GM18498 (cell line): Measurements from ENCODE around the gene TMEM39B.
"Not testable (repeated sequence)": the region's sequence is repeated elsewhere in the genome, so short reads cannot be mapped to it uniquely, and the experiment has no call there.

ENCODE experiments used
- ATAC-seq: cut with Tn5 transposase; IDR thresholded peaks from one replicate; pipeline ENCODE4 v1.9.1; 2021; ENCODE audit warnings: mild to moderate bottlenecking, moderate library complexity; ENCODE audit not compliant: unreplicated experiment

TMEM39B gene

GRCh38 chr1:32072622-32073298 is at the start of gene TMEM39B:
TMEM39B (plus strand) TSS chr1:32072939; CDS start chr1:32073048, 109 bp downstream.
- peak; percentile 87 for ATAC-seq

- no peak for ATAC-seq
Measured at GRCh38 chr1:32023351-32023750, 49.4 kb upstream of the TMEM39B start.

DNA sequence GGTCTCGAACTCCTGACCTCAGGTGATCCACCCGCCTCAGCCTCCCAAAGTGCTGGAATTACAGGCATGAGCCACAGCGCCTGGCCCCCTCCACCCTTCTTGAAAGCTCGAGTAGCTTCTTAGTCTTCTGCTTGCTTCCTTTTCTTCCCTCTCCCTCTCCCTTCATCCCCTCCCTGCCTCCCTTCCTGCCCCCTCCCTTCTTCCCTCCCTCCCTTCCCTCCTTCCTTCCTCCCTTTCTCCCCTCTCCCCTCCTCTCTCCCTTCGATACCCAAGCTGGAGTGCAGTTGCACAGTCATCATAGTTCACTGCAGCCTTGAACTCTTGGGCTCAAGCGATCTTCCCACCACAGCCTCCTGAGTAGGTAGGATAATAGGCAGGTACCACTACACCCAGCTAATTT is 47.2 kb upstream of the TMEM39B start:
- no peak for ATAC-seq

DNA sequence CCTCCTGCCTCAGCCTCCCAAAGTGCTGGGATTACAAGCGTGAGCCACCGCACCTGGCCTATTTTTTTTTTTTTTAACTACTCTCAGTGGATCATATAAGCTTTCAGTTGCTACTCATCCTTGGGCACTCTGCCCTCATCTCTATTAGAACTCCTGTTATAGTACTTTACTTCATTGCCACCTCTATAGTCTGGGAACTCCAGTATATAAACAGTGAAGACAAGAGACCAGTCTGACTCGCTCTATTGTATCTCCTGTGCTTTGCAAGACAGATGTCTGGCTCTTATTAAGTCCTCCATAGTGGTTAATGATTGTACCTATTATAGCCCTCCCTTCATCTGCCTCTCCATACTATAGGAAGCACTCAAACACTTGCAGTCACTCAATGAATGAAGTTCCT is 44.0 kb upstream of the TMEM39B start:
- ATAC-seq = no peak

GRCh38 chr1:32031578-32032274 is 41.0 kb upstream of the TMEM39B start:
- no peak for ATAC-seq

DNA sequence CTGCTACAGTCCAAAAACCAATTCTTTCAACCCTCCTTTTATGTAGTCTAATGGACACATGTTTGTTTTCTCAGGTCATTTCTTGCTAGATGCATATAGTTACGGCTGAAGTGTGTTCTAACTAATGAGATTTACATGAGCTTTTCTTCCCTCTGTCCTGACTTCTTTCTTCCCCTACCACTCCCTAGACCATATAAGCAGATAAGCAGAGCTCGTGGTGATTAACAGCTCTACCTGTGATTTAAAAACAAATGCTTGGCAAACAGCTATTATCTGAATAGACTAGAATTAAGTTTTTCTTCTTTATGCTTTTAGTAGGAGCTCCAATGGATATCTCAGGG is 40.5 kb upstream of the TMEM39B start:
- no peak for ATAC-seq

DNA sequence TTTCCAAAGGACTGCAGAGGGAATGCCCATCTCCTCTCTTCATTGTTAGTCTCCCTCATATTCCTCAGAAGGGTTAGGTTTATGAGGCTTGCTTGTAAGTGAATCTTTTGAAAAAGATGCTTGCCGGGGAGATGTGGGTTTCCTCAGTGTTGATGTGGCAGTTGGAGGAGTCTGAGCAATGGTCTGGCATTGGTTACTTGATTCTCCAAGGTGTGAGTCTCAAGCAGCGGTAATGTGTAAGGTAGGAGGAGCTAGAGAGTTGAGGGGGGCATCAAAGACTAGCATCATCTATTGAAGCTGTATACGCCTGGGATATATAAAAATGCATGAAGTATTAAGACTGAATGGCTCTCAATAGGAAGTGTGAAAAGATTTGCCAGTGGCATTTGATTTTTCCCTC is 37.6 kb upstream of the TMEM39B start:
- no peak for ATAC-seq

- ATAC-seq = no peak
Measured at GRCh38 chr1:32040711-32041110, 32.0 kb upstream of the TMEM39B start.

- ATAC-seq = no peak
Measured at GRCh38 chr1:32042330-32042729, 30.4 kb upstream of the TMEM39B start.

DNA sequence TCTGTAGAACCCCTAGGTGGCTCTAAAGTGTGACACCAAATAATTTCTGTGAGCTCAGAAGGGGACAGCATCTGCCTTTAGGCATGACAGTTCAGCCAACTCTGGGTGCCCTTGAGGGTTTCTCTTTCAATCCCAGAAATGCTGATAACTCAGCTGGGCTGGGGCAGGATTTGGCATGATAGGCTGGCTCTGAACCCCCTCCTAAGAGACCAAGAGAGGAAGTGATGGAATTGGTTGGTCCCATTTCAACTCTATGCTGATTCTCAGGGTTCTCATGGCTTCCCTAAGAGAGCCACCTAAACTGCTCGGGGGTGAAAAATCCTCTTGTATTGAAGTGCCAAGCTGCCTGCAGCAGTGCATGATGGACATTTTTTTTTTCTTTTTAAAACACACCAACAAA is 28.5 kb upstream of the TMEM39B start:
- ATAC-seq = no peak

- no peak for ATAC-seq
Measured at GRCh38 chr1:32045772-32046171, 27.0 kb upstream of the TMEM39B start.

DNA sequence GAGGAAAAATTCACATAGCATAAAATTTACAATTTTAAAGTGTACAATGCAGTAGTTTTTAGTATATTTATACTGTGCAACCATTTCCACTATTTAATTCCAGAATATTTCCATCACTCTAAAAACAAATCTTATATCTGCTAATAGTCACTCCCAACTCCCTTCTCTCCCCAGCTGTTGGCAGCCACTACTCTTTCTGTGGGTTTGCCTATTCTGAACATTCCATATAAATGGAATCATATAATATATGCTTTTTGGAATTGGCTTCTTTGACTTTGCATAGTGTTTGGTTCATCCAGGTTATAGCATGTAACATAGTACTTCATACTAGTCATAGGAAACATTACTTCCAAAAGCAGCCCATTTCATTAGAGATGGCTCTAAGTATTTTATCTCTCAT is 25.0 kb upstream of the TMEM39B start:
- ATAC-seq = no peak

- no peak for ATAC-seq
Measured at GRCh38 chr1:32048440-32048839, 24.3 kb upstream of the TMEM39B start.

DNA sequence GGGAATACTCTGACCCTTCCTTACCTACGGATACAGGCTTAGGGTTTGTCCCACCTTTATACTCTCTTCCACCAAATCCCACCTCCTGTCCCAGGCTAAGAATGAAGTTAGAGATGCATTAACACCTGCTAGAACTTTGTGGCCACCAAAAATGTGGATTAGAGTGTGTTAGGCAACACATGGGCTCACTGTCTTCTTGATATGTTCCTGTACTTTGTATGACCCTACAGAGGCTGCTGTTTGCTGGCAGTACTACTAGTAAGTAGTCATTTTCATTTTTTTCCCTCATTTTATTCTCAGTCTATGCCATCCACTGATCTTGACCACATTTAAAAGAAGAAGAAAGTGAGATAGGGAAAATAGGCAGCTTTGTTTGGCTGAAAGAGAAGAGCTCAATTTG is 21.0 kb upstream of the TMEM39B start:
- no peak for ATAC-seq

DNA sequence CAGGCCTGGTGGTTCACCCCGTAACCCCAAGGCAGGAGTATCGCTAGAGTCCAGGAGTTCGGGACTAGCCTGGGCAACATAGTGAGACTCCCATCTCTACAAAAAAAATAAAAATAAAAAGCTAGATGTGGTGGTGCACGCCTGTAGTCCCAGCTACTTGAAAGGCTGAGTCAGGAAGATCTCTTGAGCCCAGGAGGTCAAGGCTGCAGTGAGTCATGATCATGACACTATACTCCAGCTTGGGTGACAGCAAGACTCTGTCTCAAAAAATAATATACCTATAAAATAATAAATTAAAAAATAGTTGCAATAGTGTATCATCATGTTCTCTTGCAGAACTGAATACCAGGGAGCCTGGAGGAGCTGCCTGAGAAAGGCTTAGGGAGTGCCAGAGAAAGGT is 19.9 kb upstream of the TMEM39B start:
- no peak for ATAC-seq

- no peak for ATAC-seq
Measured at GRCh38 chr1:32055416-32055815, 17.3 kb upstream of the TMEM39B start.

DNA sequence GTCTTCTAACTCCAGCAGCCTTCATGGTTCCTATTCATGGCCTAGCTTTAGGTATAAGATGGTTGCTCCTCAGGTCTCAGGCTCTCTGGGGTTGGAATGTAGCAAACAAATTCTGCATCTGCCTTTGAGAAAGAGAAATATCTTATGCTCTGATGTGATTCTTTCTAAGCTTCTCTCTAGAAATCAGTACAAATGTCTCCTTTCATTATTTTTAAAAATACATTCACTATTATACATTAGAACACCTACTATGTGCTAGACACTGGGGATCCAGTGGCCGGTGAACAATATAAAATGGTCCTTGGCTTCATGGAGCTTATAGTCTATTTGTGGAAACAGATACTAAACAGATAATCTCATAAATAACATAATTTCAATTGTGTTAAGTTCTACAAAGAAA is 16.1 kb upstream of the TMEM39B start:
- ATAC-seq = no peak

- ATAC-seq = no peak
Measured at GRCh38 chr1:32060914-32061313, 11.8 kb upstream of the TMEM39B start.

GRCh38 chr1:32062867-32063230 is 9.9 kb upstream of the TMEM39B start:
- ATAC-seq = no peak

GRCh38 chr1:32063261-32063681 is 9.5 kb upstream of the TMEM39B start:
- no peak for ATAC-seq

- ATAC-seq = not testable (repeated sequence)
Measured at GRCh38 chr1:32065613-32066488, 6.9 kb upstream of the TMEM39B start.

DNA sequence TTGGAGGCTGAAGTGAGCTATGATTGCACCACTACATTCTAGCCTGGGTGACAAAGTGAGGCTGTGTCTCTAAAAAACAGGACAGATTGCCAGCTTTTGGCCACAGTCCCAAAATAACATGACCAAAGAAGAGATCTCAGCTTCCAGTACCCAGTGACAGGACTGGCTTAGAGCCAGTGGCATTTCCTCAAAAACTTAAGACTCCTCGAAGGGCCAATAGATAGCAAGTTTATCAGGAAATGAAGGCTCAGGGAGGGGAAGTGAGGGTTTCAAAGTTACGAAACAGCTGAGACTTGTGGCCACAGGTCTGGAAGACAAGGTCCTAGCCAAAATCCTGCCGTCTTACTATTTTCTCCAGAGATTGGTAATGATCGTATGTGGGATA is 6.3 kb upstream of the TMEM39B start:
- no peak for ATAC-seq
